Measurements from ENCODE around the gene DPH1. TPM values are rescaled to one million over a fixed set of nuclear protein-coding genes. Genes with fewer than 3 reads are reported as not detected.

The DPH1 gene
- total RNA-seq, 3 donors from 2014 or later (not counting 1 experiment from before 2014, with no cell fraction given): 60.2 to 65.2 (median 63.2) TPM

DNA sequence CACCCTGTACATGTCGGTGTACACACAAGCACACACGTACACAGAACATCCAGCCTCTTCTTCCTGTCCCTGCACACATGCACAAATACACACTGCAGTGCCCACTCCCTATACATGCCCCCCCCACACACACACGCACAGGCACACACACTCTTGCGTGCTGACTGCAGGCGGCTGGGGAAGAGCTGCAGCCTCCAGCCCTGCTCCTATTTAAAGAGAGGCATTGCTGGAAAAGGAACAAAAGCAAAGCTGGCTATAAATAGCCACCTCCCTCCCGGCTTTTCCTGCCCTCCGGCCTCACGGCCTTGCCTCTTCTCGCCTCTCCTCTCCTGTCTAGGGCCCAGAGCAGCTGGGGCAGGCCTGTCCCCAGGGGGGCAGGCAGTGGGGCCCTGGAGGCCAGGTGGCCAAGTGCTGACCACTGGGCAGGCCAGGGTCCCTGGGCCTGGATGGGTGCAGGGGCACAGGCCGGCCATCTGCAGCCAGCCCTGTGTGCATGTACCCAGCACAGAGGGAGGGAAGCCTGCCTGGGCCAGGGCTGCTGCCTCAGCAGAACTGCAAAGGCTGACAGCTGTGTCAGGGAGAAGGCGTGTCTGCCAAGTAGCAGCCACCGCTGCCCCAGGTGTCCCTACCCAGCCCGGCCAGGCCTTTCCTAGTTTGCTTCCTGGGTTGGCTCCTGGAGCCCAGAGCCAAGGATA lies 30.2 kb upstream of the DPH1 start:
- H3K9me3 Mint-ChIP-seq: no peaks in the 10 kb centered on the region

DNA sequence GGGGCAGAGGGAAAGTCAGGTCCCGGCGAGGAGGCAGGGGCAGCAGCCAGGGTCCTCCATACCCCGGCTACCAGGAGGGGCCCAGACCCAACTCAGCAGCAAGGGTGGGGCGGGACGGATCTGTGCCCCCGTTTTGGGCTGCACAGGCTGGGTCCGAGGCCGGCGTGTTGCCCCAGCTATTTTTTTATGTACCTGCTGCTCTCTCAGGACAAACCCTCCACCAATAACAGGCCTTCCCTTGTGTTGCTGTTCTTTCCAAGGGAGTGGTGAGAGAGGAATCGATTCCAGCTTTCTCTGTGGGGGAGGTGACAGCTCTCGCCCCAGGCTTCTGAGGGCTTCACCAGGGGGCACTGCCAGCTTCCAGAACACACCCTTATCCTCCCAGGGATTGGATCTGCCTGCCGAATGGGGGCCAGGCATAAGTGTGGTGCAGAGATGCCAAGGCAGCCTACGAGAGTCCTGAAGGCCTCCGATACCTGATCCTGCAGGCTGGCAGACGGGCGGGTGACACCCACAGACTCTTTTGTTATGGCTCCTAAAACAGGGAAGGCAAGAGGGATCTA lies 27.1 kb upstream of the DPH1 start:
- no peaks in the 10 kb centered on the region for H3K9me3 Mint-ChIP-seq
- peaks cover 11 to 14% of the 10 kb centered on the region in 2 donors for H3K27me3 Mint-ChIP-seq (ENCODE audit: low read depth in 2 of 2)

More for the DNA sequence above, 30.2 kb upstream of the DPH1 start:
- peaks cover 5% of the 10 kb centered on the region for H3K36me3 Mint-ChIP-seq
- H3K27ac ChIP-seq (ENCODE audit: low read length): no peak overlapping the region
- intact Hi-C loops (cut with micrococcal nuclease): no loop called here
- H3K27me3 Mint-ChIP-seq (ENCODE audit: low read depth in 2 of 2): peaks cover 30 to 33% of the 10 kb centered on the region in 2 donors
- H3K4me1 ChIP-seq (ENCODE audit: control insufficient read depth, insufficient read depth, low read length): no peaks in the 10 kb centered on the region
- no peaks in the 10 kb centered on the region for H3K9me3 ChIP-seq (ENCODE audit: control insufficient read depth, insufficient read depth, low read length)
- WGBS (ENCODE audit: insufficient coverage): 66% methylated on average over 13 of the region's 13 CpGs
- H3K27ac Mint-ChIP-seq: no peak overlapping the region
- peaks cover 0 to 5% of the 10 kb centered on the region in 2 donors for H3K4me1 Mint-ChIP-seq
- H3K4me3 ChIP-seq (ENCODE audit: low read length): no peak overlapping the region
- ATAC-seq (no peak), DNase-seq (no peak)
- TF ChIP-seq, protein P1, sequence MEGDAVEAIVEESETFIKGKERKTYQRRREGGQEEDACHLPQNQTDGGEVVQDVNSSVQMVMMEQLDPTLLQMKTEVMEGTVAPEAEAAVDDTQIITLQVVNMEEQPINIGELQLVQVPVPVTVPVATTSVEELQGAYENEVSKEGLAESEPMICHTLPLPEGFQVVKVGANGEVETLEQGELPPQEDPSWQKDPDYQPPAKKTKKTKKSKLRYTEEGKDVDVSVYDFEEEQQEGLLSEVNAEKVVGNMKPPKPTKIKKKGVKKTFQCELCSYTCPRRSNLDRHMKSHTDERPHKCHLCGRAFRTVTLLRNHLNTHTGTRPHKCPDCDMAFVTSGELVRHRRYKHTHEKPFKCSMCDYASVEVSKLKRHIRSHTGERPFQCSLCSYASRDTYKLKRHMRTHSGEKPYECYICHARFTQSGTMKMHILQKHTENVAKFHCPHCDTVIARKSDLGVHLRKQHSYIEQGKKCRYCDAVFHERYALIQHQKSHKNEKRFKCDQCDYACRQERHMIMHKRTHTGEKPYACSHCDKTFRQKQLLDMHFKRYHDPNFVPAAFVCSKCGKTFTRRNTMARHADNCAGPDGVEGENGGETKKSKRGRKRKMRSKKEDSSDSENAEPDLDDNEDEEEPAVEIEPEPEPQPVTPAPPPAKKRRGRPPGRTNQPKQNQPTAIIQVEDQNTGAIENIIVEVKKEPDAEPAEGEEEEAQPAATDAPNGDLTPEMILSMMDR (IDR thresholded peaks at IDR 0.05): no peak
- H3K36me3 ChIP-seq (ENCODE audit: control insufficient read depth, insufficient read depth, low read length): no peaks in the 10 kb centered on the region
- H3K4me3 Mint-ChIP-seq: no peak overlapping the region
- no peaks in the 10 kb centered on the region for H3K27me3 ChIP-seq (ENCODE audit: control insufficient read depth, insufficient read depth, low read length)

DNA sequence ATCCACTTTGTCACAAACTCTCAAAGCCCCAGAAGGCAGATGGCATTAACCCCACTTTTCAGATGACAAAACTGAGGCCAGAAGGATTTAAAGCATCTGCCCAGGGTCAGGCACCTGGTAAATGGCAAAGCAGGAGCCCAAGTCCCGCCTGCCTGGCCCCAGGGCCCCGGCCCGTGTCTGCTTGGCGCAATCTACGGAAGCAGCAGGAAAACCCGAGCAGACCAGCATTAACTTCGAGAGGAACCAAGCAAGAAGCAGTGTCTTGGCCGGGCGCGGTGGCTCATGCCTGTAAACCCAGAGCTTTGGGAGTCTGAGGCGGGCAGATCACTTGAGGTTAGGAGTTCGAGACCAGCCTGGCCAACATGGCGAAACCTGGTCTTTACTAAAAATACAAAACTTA lies 26.4 kb upstream of the DPH1 start:
- no peaks in the 10 kb centered on the region for H3K4me1 ChIP-seq (ENCODE audit: control insufficient read depth, insufficient read depth, low read length)
- H3K36me3 Mint-ChIP-seq: no peaks in the 10 kb centered on the region
- no peak for ATAC-seq
- no peak overlapping the region for H3K27ac ChIP-seq (ENCODE audit: low read length)
- no peak overlapping the region for H3K4me3 Mint-ChIP-seq
- no peaks in the 10 kb centered on the region for H3K27me3 ChIP-seq (ENCODE audit: control insufficient read depth, insufficient read depth, low read length)
- H3K4me1 Mint-ChIP-seq: peaks cover 0 to 5% of the 10 kb centered on the region in 2 donors
- H3K4me3 ChIP-seq (ENCODE audit: low read length): no peak overlapping the region
- no peaks in the 10 kb centered on the region for H3K9me3 ChIP-seq (ENCODE audit: control insufficient read depth, insufficient read depth, low read length)
- intact Hi-C loops (cut with micrococcal nuclease): no loop called here
- H3K27me3 Mint-ChIP-seq (ENCODE audit: low read depth in 2 of 2): peaks cover 11 to 14% of the 10 kb centered on the region in 2 donors
- H3K36me3 ChIP-seq (ENCODE audit: control insufficient read depth, insufficient read depth, low read length): no peaks in the 10 kb centered on the region
- DNase-seq: no peak
- H3K27ac Mint-ChIP-seq: no peak overlapping the region
- H3K9me3 Mint-ChIP-seq: no peaks in the 10 kb centered on the region
- WGBS (ENCODE audit: insufficient coverage): 95% methylated on average over 13 of the region's 13 CpGs
- TF ChIP-seq, protein P1 (IDR thresholded peaks at IDR 0.05): no peak

More for the DNA sequence above, 27.1 kb upstream of the DPH1 start:
- Histone ChIP-seq H3K4me1 (ENCODE audit: control insufficient read depth, insufficient read depth, low read length) (no peaks in the 10 kb centered on the region), H3K27me3 (ENCODE audit: control insufficient read depth, insufficient read depth, low read length) (no peaks in the 10 kb centered on the region), H3K9me3 (ENCODE audit: control insufficient read depth, insufficient read depth, low read length) (no peaks in the 10 kb centered on the region), H3K4me3 (ENCODE audit: low read length) (no peak overlapping the region), H3K36me3 (ENCODE audit: control insufficient read depth, insufficient read depth, low read length) (no peaks in the 10 kb centered on the region), H3K27ac (ENCODE audit: low read length) (no peak overlapping the region)
- DNase-seq (no peak), ATAC-seq (no peak)
- Mint-ChIP-seq H3K36me3 (no peaks in the 10 kb centered on the region), H3K4me3 (no peak overlapping the region), H3K4me1 (peaks cover 0 to 5% of the 10 kb centered on the region in 2 donors), H3K27ac (no peak overlapping the region)
- intact Hi-C loops (cut with micrococcal nuclease): no loop called here
- TF ChIP-seq, protein P1 (IDR thresholded peaks at IDR 0.05): no peak
- 94% methylated on average over 15 of the region's 16 CpGs for WGBS (ENCODE audit: insufficient coverage)

Measured in natural killer cell (primary cell).